Panc1 (cell line): Measurements from ENCODE around the gene PRR35. TPM values are rescaled to one million over a fixed set of nuclear protein-coding genes. Genes with fewer than 3 reads are reported as not detected.
A peak's percentile ranks its signal among the peaks of the same experiment; 100 is the strongest.

Source experiments
- ATAC-seq: fragments of 200-7000 bp; cut with Tn5 transposase; 2 replicates; pipeline ENCODE4 v1.9.1; 2020; ENCODE audit warnings: mild to moderate bottlenecking, moderate library complexity
- BruUV-seq: library from RNA; stranded (reverse); fragments of 400-500 nt; replicated peaks from 2 replicates; lab custom pipeline; 2021; lab: Mats Ljungman, UMichigan
- CTCF ChIA-PET: fragments of 300-600 bp; sonication (Branson Sonifier 250); formaldehyde crosslinking; loops from one replicate; lab custom pipeline; 2022; ENCODE audit warnings: antibody characterized with exemption; lab: Charles Lee
- POLR2A ChIA-PET: fragments of 300-600 bp; sonication (Branson Sonifier 250); formaldehyde crosslinking; loops from one replicate; lab custom pipeline; 2022; ENCODE audit warnings: antibody characterized with exemption; lab: Charles Lee
- DNase-seq: peaks from one replicate; pipeline ENCODE4 v3.0.0-alpha.2; 2010; ENCODE audit warnings: low read depth, low spot score
- H3K27ac ChIP-seq: 2 replicates; pipeline ENCODE4 v1.5.1; 2011; ENCODE audit warnings: mild to moderate bottlenecking, low read length, inconsistent platforms
- H3K27me3 ChIP-seq: fragments of 200-500 bp; sonication (Bioruptor generic); 2 replicates; pipeline ENCODE4 v1.6.0; 2014; ENCODE audit warnings: low read length, inconsistent platforms; ENCODE audit not compliant: control insufficient read depth, insufficient read depth
- H3K36me3 ChIP-seq: fragments of 200-500 bp; sonication (Bioruptor generic); 2 replicates; pipeline ENCODE4 v1.5.1; 2014; ENCODE audit warnings: inconsistent platforms, mild to moderate bottlenecking, low read length, moderate library complexity; ENCODE audit not compliant: control insufficient read depth, insufficient read depth
- H3K4me1 ChIP-seq: 2 replicates; pipeline ENCODE4 v1.5.1; 2011; ENCODE audit warnings: inconsistent platforms, mild to moderate bottlenecking, low read length, moderate library complexity; ENCODE audit not compliant: control insufficient read depth, insufficient read depth
- H3K4me3 ChIP-seq, 2 experiments: 2 replicates each; pipeline ENCODE4 v1.5.1; 2011 to 2012; ENCODE audit warnings: low read depth in 2 of 2, low read length in 2 of 2, mild to moderate bottlenecking in 2 of 2, inconsistent platforms in 1 of 2, moderate library complexity in 1 of 2
- H3K9me3 ChIP-seq: fragments of 200-500 bp; sonication (Bioruptor generic); 2 replicates; pipeline ENCODE4 v1.5.1; 2014; ENCODE audit warnings: low read depth, mild to moderate bottlenecking, inconsistent platforms, low read length, moderate library complexity; ENCODE audit not compliant: control insufficient read depth, insufficient read depth
- CTCF ChIP-seq: fragments of 450-650 bp; IDR thresholded peaks from 2 replicates; pipeline ENCODE4 v1.5.1; 2017; ENCODE audit warnings: mild to moderate bottlenecking
- POLR2AphosphoS5 ChIP-seq: IDR thresholded peaks from 2 replicates; pipeline ENCODE4 v1.6.1; 2012; ENCODE audit warnings: mild to moderate bottlenecking, low read depth, low read length, moderate library complexity
- REST ChIP-seq, 2 experiments: IDR thresholded peaks; 2 replicates each; pipeline ENCODE4 v1.6.1; 2011 to 2012; ENCODE audit warnings: low read depth in 2 of 2, control low read depth in 1 of 2, low read length in 1 of 2, mild to moderate bottlenecking in 1 of 2, moderate library complexity in 1 of 2; ENCODE audit not compliant: insufficient read depth in 1 of 2
- SIN3A ChIP-seq: IDR thresholded peaks from 2 replicates; pipeline ENCODE4 v1.6.1; 2012; ENCODE audit warnings: low read depth, mild to moderate bottlenecking, low read length, moderate library complexity, borderline replicate concordance; ENCODE audit not compliant: insufficient read depth
- TCF7L2 ChIP-seq: IDR thresholded peaks from 2 replicates; pipeline ENCODE4 v1.6.1; 2011; ENCODE audit warnings: mild to moderate bottlenecking, low read depth, low read length, inconsistent platforms
- in situ Hi-C: cut with HindIII; loops from 2 replicates; pipeline ENCODE4 v1.10.0; 2016; ENCODE audit warnings: low sequenced_read_pairs, low pct_unique_long_range_greater_than_20kb
- intact Hi-C: fragments of 100-400 bp; cut with micrococcal nuclease; formaldehyde crosslinking; loops from one replicate; pipeline ENCODE4 v1.10.0; 2022; ENCODE audit not compliant: unreplicated experiment
- total RNA-seq: library from RNA; stranded (reverse); gene quantifications from one replicate; pipeline ENCODE4 v1.2.1, GENCODE V29; 2021; ENCODE audit not compliant: unreplicated experiment

Gene PRR35
- total RNA-seq, 1 experiment from 2014 or later = 2.2 TPM

- ChIA-PET POLR2A (no interaction called here), CTCF (no interaction called here)
- in situ Hi-C loops (no loop called here), intact Hi-C loops (no loop called here)
- Histone ChIP-seq H3K4me1 (peaks cover 38% of the 10 kb centered on the region), H3K9me3 (no peaks in the 10 kb centered on the region), H3K4me3 (no peak overlapping the region), H3K27me3 (no peaks in the 10 kb centered on the region), H3K27ac (peak overlapping the region; percentile 54), H3K36me3 (no peaks in the 10 kb centered on the region)
- TF ChIP-seq REST (IDR thresholded peaks at IDR 0.05; ENCODE audit: insufficient read depth in 1 of 2, low read depth in 2 of 2, low read length in 1 of 2) = no peak
- TF ChIP-seq TCF7L2 = no peak
- TF ChIP-seq SIN3A = no peak
- TF ChIP-seq POLR2AphosphoS5 = no peak
- TF ChIP-seq CTCF = no peak
- DNase-seq (no peak), ATAC-seq (peak; percentile 43)
- BruUV-seq = no TSS peak
Measured at GRCh38 chr16:533391-534123, 26.6 kb upstream of the PRR35 start.

- ChIA-PET POLR2A (no interaction called here), CTCF (no interaction called here)
- Histone ChIP-seq H3K36me3 (no peaks in the 10 kb centered on the region), H3K27me3 (no peaks in the 10 kb centered on the region), H3K27ac (no peak overlapping the region), H3K4me3 (no peak overlapping the region), H3K9me3 (no peaks in the 10 kb centered on the region), H3K4me1 (peaks cover 37% of the 10 kb centered on the region)
- in situ Hi-C loops (no loop called here), intact Hi-C loops (no loop called here)
- BruUV-seq = no TSS peak
- no peak for DNase-seq
- TF ChIP-seq POLR2AphosphoS5 (no peak), TCF7L2 (no peak), SIN3A (no peak), REST (IDR thresholded peaks at IDR 0.05; ENCODE audit: insufficient read depth in 1 of 2, low read depth in 2 of 2, low read length in 1 of 2) (no peak), CTCF (no peak)
- ATAC-seq = no peak
Measured at GRCh38 chr16:534135-534534, 26.1 kb upstream of the PRR35 start.
